Activated naive CD4-positive, alpha-beta T cell treated with anti-CD3 and anti-CD28 coated beads, Interleukin-2, amount 50 U/mL, for 72 hours (primary cell): ENCODE results near the gene IGSF23. TPM values are rescaled to one million over a fixed set of nuclear protein-coding genes. Genes with fewer than 3 reads are reported as not detected.
"Not testable (repeated sequence)": the region's sequence is repeated elsewhere in the genome, so short reads cannot be mapped to it uniquely, and the experiment has no call there.

Experiments
- ATAC-seq, 2 donors: fragments of 150-1000 bp; cut with Tn5 transposase; 2 replicates each; pipeline ENCODE4 v1.10.0; 2021; ENCODE audit warnings: mild to moderate bottlenecking in 2 of 2, moderate library complexity in 2 of 2
- DNase-seq, 2 donors: peaks; one replicate each; pipeline ENCODE4 v3.0.0; 2021 to 2022; ENCODE audit warnings: low spot score in 2 of 2
- H3K27ac Mint-ChIP-seq, 2 donors: one replicate each; pipeline ENCODE4 v1.8.0; 2022; ENCODE audit warnings: mild to moderate bottlenecking in 2 of 2, mixed read lengths in 2 of 2
- H3K36me3 Mint-ChIP-seq, 2 donors: one replicate each; pipeline ENCODE4 v1.8.0; 2022; ENCODE audit warnings: mixed read lengths in 2 of 2
- H3K9me3 Mint-ChIP-seq, 2 donors: one replicate each; pipeline ENCODE4 v1.8.0; 2022; ENCODE audit warnings: mixed read lengths in 2 of 2
- total RNA-seq, 2 donors: library from RNA; stranded (reverse); gene quantifications; one replicate each; pipeline ENCODE4 v1.2.3, GENCODE V29; 2022

IGSF23 gene
- total RNA-seq, 2 donors from 2014 or later: not detected

GRCh38 chr19:44662691-44663385 lies 49.5 kb downstream of the IGSF23 start:
- no peaks in the 10 kb centered on the region for H3K36me3 Mint-ChIP-seq
- ATAC-seq (no peak), DNase-seq (no peak)
- no peak overlapping the region for H3K27ac Mint-ChIP-seq
- no peaks in the 10 kb centered on the region for H3K9me3 Mint-ChIP-seq

GRCh38 chr19:44663996-44664395 lies 50.6 kb downstream of the IGSF23 start:
- H3K9me3 Mint-ChIP-seq: no peaks in the 10 kb centered on the region
- DNase-seq: no peak
- no peaks in the 10 kb centered on the region for H3K36me3 Mint-ChIP-seq
- ATAC-seq: no peak
- H3K27ac Mint-ChIP-seq: no peak overlapping the region

DNA sequence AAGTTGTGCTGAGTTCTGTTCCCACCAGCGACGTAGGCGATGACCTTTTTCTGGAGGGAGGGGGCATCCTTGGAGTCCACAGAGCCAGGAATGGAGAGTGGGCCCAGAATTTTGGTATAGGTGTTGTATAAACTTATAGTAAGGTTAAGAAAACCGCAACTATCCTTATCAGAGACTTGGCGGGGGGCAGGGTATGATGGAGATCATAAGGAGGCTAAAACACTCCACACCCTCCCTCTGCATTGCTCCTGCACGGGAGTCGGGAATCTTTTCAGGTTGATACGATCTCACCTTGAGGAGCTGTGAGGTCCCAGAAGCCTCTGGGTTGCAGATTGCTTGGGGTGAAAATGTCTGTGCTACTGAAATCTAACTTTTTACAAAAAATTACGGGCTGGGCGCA lies 51.6 kb downstream of the IGSF23 start:
- ATAC-seq: no peak
- Mint-ChIP-seq H3K27ac (peak overlapping the region in 1 of 2 donors; percentile 36), H3K36me3 (no peaks in the 10 kb centered on the region), H3K9me3 (no peaks in the 10 kb centered on the region)
- no peak for DNase-seq

- ATAC-seq (peak; percentile 41 to 66), DNase-seq (no peak)
- no peak overlapping the region for H3K27ac Mint-ChIP-seq
- H3K9me3 Mint-ChIP-seq: no peaks in the 10 kb centered on the region
- no peaks in the 10 kb centered on the region for H3K36me3 Mint-ChIP-seq
These were observed 53.6 kb downstream of the IGSF23 start for GRCh38 chr19:44666852-44667556.

GRCh38 chr19:44668985-44669764 lies 55.8 kb downstream of the IGSF23 start:
- ATAC-seq (peak; percentile 59), DNase-seq (no peak)
- H3K36me3 Mint-ChIP-seq: no peaks in the 10 kb centered on the region
- H3K9me3 Mint-ChIP-seq: no peaks in the 10 kb centered on the region
- no peak overlapping the region for H3K27ac Mint-ChIP-seq

- H3K27ac Mint-ChIP-seq, ATAC-seq, H3K36me3 Mint-ChIP-seq, DNase-seq, H3K9me3 Mint-ChIP-seq: not testable (repeated sequence)
These were observed 56.7 kb downstream of the IGSF23 start for GRCh38 chr19:44670027-44670426.

DNA sequence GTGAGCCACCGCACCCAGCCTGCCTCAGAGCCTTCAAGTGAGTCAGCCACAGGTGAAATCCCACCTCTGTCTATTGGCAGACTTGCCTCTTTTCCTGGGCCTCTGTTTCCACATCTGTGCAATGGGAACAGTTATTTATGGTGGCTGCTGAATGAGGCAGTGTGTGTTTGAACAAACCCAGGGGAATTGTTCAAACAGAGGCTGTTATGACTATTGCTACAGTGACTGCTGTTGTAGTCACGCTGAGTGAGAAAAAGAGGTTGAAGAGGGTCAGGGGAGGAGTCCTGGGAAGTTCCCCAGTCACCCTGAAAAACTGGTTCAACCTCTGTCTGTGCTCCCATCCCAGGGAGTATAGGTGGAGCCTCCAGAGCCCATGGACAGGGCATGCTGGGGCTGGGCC lies 58.0 kb downstream of the IGSF23 start, which contains the start of gene CEACAM19:
Gene CEACAM19, plus strand, starts transcription at position 83 of the 400 bp plus-strand sequence. CDS start 450 bp downstream, outside the sequence.
- H3K27ac Mint-ChIP-seq: no peak within 1 kb of the TSS
- ATAC-seq: peak in 1 of 2 donors; percentile 59
- DNase-seq: no peak
- H3K36me3 Mint-ChIP-seq: no peaks in the 10 kb centered on the region
- H3K9me3 Mint-ChIP-seq: no peaks in the 10 kb centered on the region

DNA sequence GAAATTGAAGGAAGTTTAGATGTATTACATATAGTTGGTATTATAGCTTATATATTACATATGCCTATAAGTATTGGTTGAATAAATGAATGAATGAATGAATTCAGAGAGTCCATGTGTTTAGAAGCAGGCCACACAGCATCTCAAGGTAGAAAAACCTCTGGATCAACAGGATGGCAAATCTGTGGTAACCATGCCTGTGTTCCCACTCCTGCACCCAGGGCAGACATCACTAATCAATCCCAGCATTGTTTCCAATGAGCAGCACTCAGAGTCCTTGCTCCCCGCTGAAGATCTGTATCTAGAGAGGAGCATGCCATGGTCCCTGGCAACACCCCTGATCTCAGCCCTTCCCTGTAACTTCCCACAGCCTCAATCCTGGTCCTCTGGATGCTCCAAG lies 58.9 kb downstream of the IGSF23 start:
- no peak overlapping the region for H3K27ac Mint-ChIP-seq
- no peaks in the 10 kb centered on the region for H3K36me3 Mint-ChIP-seq
- no peak for ATAC-seq
- H3K9me3 Mint-ChIP-seq: no peaks in the 10 kb centered on the region
- no peak for DNase-seq

DNA sequence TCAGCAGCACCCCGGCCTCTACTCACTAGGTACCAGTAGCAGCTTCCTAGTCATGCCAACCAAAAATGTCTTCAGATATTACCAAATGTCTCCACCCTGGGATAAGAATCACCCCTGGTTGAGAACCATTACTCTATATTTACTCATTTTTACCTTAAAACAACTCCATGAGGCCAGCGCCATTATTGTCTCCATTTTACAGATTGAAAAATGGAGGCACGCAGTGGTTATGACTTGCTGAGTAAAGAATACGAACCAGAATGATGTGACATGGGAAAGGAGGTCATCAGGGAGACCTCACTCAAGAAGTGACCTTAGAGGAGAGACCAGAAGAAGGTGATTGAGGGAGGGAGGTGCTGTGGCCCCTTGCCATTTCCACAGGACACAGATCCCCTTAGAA lies 60.1 kb downstream of the IGSF23 start:
- Mint-ChIP-seq H3K9me3 (no peaks in the 10 kb centered on the region), H3K36me3 (no peaks in the 10 kb centered on the region), H3K27ac (no peak overlapping the region)
- ATAC-seq (no peak), DNase-seq (no peak)

GRCh38 chr19:44675521-44675920 lies 62.2 kb downstream of the IGSF23 start:
- Mint-ChIP-seq H3K27ac (no peak overlapping the region), H3K9me3 (no peaks in the 10 kb centered on the region), H3K36me3 (no peaks in the 10 kb centered on the region)
- ATAC-seq (no peak), DNase-seq (no peak)

DNA sequence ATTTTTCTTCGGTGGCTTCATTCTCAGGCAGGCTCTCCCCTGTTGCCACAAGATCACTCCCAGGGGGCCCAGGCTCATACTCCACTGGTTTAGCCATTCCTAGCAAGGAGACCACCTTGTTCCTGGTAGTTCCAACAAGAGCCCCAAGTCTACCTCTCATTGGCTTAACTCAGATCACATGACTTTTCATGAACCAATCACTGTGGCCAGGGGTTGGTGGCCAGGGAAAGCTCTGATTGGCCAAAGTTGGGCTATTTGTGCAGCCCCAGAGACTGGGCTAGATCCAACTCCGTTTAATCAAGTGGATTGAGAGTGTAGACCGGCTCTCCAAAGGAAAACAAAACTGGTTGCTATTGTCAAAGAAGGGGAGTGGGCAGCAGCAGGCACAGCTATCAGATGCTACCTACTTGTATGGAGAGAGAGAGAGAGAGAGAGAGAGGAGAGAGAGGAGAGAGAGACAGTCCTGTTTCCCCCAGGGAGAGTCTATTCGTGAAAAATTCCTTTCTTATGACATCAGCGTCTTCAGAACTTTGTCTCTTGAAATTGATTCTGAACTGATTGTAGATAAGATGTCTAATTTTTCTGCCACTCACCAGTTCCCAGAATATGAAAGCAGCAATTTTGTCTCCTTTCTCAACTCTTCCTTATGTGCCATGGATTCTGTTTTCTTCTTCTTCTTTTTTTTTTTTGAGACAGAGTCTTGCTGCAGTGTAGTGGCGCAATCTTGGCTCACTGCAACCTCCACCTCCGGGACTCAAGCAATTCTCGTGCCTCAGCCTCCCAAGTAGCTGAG lies 63.9 kb downstream of the IGSF23 start:
- no peaks in the 10 kb centered on the region for H3K9me3 Mint-ChIP-seq
- H3K27ac Mint-ChIP-seq: no peak overlapping the region
- ATAC-seq: no peak
- no peak for DNase-seq
- no peaks in the 10 kb centered on the region for H3K36me3 Mint-ChIP-seq

- no peak for DNase-seq
- H3K36me3 Mint-ChIP-seq: no peaks in the 10 kb centered on the region
- H3K27ac Mint-ChIP-seq: no peak overlapping the region
- no peak for ATAC-seq
- H3K9me3 Mint-ChIP-seq: no peaks in the 10 kb centered on the region
These were observed 67.2 kb downstream of the IGSF23 start for GRCh38 chr19:44680536-44680935.

GRCh38 chr19:44681992-44682790 lies 68.8 kb downstream of the IGSF23 start:
- ATAC-seq: no peak
- Mint-ChIP-seq H3K36me3 (no peaks in the 10 kb centered on the region), H3K9me3 (no peaks in the 10 kb centered on the region), H3K27ac (no peak overlapping the region)
- DNase-seq: no peak

DNA sequence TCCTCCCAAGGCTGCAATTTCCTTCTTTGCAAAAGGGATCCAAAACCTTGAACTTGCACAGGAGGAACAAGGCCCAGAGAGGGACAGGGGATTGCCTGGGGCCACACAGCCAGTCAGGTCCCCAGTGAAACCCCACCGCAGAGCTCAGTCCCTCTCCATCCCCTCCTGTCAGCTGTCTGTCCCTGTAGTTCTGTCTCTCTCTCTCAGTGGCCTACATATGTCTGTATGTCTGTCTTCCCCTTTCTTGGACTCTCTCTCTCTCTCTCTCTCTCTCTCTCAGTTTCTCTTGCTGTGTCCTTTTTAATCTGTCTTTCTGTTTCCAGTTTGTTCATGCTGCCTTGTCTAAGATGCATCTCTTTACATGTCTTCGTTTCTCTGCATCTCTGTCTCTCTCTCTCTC lies 69.4 kb downstream of the IGSF23 start:
- H3K27ac Mint-ChIP-seq: peak overlapping the region in 1 of 2 donors; percentile 13
- ATAC-seq (no peak), DNase-seq (no peak)
- H3K9me3 Mint-ChIP-seq: no peaks in the 10 kb centered on the region
- no peaks in the 10 kb centered on the region for H3K36me3 Mint-ChIP-seq

DNA sequence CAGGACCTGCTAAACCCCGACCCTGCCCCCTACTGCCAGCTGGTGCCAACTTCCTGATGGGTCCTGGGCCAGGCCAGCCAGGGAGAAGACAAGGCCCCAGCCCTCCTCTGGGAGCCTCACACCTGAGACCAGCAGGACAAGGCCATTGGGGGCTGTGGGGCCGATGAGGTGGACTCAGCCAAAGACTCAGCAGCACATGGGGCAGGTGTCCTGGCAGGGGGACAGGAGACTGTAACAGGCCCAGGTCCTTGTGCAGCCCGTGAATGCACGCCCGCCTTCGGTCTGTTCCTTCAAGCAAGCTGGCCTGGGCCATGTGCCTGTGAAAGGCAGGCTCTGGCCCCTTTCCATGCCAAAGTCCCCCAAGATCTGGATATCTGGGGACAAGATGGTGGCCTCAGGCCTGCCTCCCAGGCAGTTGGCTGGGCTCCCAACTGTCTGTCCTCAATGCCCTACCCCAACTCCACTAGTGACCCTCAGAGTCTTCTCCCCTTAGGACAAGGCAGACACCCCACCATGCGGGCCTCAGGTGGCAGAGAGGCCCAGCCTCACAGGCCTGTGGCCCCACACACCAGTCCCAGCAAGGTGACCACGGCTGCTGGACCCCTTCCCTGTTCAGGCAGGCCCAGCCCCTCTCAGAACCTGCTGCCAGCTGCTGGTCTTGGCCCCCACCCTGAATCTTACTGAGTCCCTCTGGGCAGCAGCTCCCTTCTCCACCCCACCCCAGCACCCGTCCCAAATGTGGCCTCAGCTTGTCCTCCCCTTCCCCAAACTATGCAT lies 70.3 kb downstream of the IGSF23 start:
- no peaks in the 10 kb centered on the region for H3K36me3 Mint-ChIP-seq
- H3K9me3 Mint-ChIP-seq: no peaks in the 10 kb centered on the region
- H3K27ac Mint-ChIP-seq: peak overlapping the region in 1 of 2 donors; percentile 13
- ATAC-seq: no peak
- no peak for DNase-seq
